ENCODE data around the gene TMEM8B.

- no peak for TF ChIP-seq CTCF (IDR thresholded peaks at IDR 0.05 in 8 of 11, conservative IDR thresholded peaks at IDR 0.05 in 3 of 11)
- TF ChIP-seq POLR2A (IDR thresholded peaks at IDR 0.05): no peak
Observed at GRCh38 chr9:35797311-35798109, 31.5 kb upstream of the TMEM8B start.
